Measurements from ENCODE around the gene ZFAND2B. TPM values are rescaled to one million over a fixed set of nuclear protein-coding genes. Genes with fewer than 3 reads are reported as not detected.

The ZFAND2B gene
- polyA plus RNA-seq, 1 experiment = 24.5 TPM

- ChIA-PET CTCF (interaction anchor here (0.8 to 2.6 kb wide), 3 partner anchors 37 to 87 kb away, joined by 4 to 9 read pairs (median 6); partner anchors contain the start of gene NHEJ1), POLR2A (interaction anchor here (0.5 to 3.6 kb wide), 6 partner anchors 10 to 181 kb away, joined by 3 to 37 read pairs (median 3); partner anchors contain the start of genes ABCB6, ANKZF1 and ATG9A)
- TF ChIP-seq, protein P1, sequence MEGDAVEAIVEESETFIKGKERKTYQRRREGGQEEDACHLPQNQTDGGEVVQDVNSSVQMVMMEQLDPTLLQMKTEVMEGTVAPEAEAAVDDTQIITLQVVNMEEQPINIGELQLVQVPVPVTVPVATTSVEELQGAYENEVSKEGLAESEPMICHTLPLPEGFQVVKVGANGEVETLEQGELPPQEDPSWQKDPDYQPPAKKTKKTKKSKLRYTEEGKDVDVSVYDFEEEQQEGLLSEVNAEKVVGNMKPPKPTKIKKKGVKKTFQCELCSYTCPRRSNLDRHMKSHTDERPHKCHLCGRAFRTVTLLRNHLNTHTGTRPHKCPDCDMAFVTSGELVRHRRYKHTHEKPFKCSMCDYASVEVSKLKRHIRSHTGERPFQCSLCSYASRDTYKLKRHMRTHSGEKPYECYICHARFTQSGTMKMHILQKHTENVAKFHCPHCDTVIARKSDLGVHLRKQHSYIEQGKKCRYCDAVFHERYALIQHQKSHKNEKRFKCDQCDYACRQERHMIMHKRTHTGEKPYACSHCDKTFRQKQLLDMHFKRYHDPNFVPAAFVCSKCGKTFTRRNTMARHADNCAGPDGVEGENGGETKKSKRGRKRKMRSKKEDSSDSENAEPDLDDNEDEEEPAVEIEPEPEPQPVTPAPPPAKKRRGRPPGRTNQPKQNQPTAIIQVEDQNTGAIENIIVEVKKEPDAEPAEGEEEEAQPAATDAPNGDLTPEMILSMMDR (IDR thresholded peaks at IDR 0.05; ENCODE audit: low read depth, low read length) = no peak
- H3K4me3 ChIP-seq (ENCODE audit: low read depth, low read length) = peak overlapping the region; percentile 83
- H3K27me3 ChIP-seq (ENCODE audit: control insufficient read depth, insufficient read depth, low read length) = no peaks in the 10 kb centered on the region
- H3K27ac ChIP-seq (ENCODE audit: low read depth, low read length) = peak overlapping the region; percentile 39
- DNase-seq (ENCODE audit: low read depth, low spot score) = no peak
- H3K9me3 ChIP-seq (ENCODE audit: control insufficient read depth, insufficient read depth, low read length) = no peaks in the 10 kb centered on the region; the same call in none of the 2 replicates
Observed at GRCh38 chr2:219207884-219208740, 1.5 kb downstream of the ZFAND2B start.

DNA sequence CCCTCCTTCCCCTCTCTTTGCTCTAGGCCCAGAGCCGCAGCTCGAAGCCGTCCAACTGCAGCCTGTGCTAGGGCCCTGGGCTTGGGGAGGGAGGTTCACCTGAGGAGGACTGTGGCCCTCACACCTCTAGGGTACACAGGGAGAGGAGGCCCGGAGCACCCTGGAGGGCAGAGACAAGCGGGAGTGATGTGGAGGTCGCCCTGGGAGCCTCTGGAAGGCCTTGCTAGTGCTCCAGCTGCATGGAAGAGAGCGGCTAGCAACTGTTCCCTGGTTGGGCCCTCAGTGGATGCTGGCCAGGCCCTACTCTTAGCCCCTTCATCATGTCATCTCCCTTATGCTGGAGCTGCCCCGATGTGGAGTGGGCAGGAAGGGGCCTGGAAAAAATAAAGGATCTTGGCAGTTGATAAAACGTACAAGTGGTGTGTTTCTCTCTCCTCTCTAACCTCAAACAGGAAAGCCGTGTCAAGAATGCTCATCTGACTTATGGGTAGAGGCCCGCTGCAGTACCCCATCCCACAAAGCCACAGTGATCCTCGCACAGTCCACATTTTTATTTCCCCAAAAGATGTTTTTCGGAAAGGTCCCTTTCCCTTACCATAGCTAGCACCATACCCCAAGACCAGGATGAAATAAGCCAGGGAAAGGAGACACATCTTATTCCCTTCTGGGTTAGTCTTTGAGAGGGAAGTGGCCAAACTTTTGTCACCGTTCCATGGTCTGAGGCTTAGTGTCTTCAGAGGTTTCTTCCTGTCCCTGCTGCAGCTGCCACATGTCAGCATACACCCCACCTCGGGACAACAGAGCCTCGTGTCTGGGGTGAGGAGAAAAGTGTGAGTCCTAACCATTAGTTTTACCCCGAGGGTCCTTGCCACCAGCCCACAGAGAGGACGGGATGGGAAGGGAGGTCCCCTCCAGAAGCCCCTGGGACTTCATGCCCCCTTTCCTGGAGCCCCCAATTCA lies 2.9 kb downstream of the ZFAND2B start:
- POLR2A ChIA-PET = interaction anchor here (0.6 to 3.6 kb wide), 2 partner anchors 9 to 156 kb away, joined by 4 to 37 read pairs; partner anchors contain the start of gene ABCB6
- DNase-seq (ENCODE audit: low read depth, low spot score) = no peak
- no peak overlapping the region for H3K4me3 ChIP-seq (ENCODE audit: low read depth, low read length)

DNA sequence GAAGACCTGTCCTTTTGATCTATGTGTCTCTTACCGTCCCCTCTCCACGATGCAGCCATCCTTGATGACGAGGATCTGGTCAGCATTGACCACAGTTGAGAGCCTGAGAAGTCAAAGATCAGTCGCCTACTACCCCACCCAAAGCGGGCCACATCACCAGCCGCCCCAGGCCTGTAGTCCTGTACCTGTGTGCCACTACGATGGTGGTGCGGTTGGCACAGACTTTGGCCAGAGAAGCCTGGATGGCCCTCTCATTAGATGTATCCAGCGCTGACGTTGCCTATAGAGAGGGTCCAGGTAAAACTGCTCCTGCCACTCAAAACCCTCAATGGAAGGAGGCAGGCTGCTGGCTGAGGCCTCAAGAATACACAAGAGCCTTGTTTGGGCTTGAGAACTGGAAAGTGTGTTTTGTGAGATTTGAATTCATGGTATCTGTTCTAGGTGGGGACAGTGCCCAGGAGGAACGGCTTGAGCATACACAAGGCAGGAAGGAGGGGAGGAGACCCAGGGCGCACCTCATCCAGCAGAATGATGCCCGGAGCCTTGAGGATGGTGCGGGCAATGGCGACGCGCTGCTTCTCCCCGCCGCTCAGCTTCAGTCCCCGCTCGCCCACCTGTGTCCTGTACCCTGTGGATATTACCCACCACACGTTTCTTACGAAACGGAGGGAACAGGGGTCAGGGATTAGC lies 3.8 kb downstream of the ZFAND2B start:
- H3K4me3 ChIP-seq (ENCODE audit: low read depth, low read length) = no peak overlapping the region
- CTCF ChIA-PET = no interaction called here
- H3K9me3 ChIP-seq (ENCODE audit: control insufficient read depth, insufficient read depth, low read length) = no peaks in the 10 kb centered on the region; the same call in 1 of the 2 replicates
- POLR2A ChIA-PET = interaction anchor here (0.9 kb wide), 1 partner anchor 18 kb away, joined by 4 read pairs; no protein-coding TSS in a partner anchor
- no peak for DNase-seq (ENCODE audit: low read depth, low spot score)
- H3K27me3 ChIP-seq (ENCODE audit: control insufficient read depth, insufficient read depth, low read length) = no peaks in the 10 kb centered on the region
- no peak overlapping the region for H3K27ac ChIP-seq (ENCODE audit: low read depth, low read length)
- TF ChIP-seq, protein P1 (IDR thresholded peaks at IDR 0.05; ENCODE audit: low read depth, low read length) = no peak

More for the DNA sequence above, 2.9 kb downstream of the ZFAND2B start:
- CTCF ChIA-PET = interaction anchor here (1.0 to 2.6 kb wide), 3 partner anchors 50 to 300 kb away, joined by 3 to 9 read pairs (median 6); partner anchors contain the start of gene NHEJ1
- H3K27me3 ChIP-seq (ENCODE audit: control insufficient read depth, insufficient read depth, low read length) = no peaks in the 10 kb centered on the region
- H3K9me3 ChIP-seq (ENCODE audit: control insufficient read depth, insufficient read depth, low read length) = no peaks in the 10 kb centered on the region; the same call in none of the 2 replicates
- H3K27ac ChIP-seq (ENCODE audit: low read depth, low read length) = no peak overlapping the region
- TF ChIP-seq, protein P1 (IDR thresholded peaks at IDR 0.05; ENCODE audit: low read depth, low read length) = no peak

DNA sequence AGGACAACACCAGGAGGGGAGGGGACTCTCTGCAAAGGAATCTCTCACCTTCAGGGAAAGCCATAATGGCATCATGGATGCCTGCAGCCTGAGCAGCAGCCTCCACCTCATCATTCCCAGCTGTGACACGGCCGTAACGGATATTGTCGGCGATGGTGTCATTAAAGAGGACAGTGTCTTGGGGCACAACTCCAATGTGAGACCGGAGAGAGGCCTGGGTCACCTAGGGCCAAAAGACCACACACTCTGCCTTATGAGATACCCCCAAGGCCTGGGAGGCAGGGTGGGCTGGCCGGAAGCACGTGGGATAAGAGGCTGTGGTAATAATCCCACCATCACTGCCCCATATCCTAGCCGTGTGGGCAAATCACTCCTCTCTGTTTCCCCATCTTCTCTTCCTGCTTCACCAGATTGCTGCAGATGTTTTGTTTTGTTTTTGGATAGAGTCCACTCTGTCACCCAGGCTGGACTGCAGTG lies 4.3 kb downstream of the ZFAND2B start:
- ChIA-PET POLR2A (interaction anchor here (0.9 kb wide), 1 partner anchor 18 kb away, joined by 4 read pairs; no protein-coding TSS in a partner anchor), CTCF (interaction anchor here (0.6 to 2.6 kb wide), 7 partner anchors 35 to 603 kb away, joined by 3 to 22 read pairs (median 4); partner anchors contain the start of genes CRYBA2 and PLCD4)
- no peak overlapping the region for H3K4me3 ChIP-seq (ENCODE audit: low read depth, low read length)
- no peak for DNase-seq (ENCODE audit: low read depth, low spot score)
- H3K27me3 ChIP-seq (ENCODE audit: control insufficient read depth, insufficient read depth, low read length) = no peaks in the 10 kb centered on the region
- H3K9me3 ChIP-seq (ENCODE audit: control insufficient read depth, insufficient read depth, low read length) = no peaks in the 10 kb centered on the region; the same call in 1 of the 2 replicates
- no peak overlapping the region for H3K27ac ChIP-seq (ENCODE audit: low read depth, low read length)
- TF ChIP-seq, protein P1 (IDR thresholded peaks at IDR 0.05; ENCODE audit: low read depth, low read length) = no peak
